ENCODE data around the gene KDM5A.

KDM5A gene

GRCh38 chr12:268483-268840 is 120.7 kb downstream of the KDM5A start:
- no peak for DNase-seq

- DNase-seq, result no peak
Observed at GRCh38 chr12:267581-268482, 121.3 kb downstream of the KDM5A start.

- DNase-seq, result no peak
Observed at GRCh38 chr12:265096-265495, 124.0 kb downstream of the KDM5A start.

GRCh38 chr12:264269-264668 is 124.9 kb downstream of the KDM5A start:
- no peak for DNase-seq

- no peak for DNase-seq
Observed at GRCh38 chr12:263574-263973, 125.5 kb downstream of the KDM5A start.

GRCh38 chr12:262817-263216 is 126.3 kb downstream of the KDM5A start, which contains the start of gene SLC6A13:
Gene SLC6A13 (minus strand): TSS chr12:262836. CDS start chr12:260052, 2,784 bp downstream.
- DNase-seq, result no peak

- DNase-seq, result no peak
Observed at GRCh38 chr12:262113-262512, 127.0 kb downstream of the KDM5A start.

GRCh38 chr12:257521-258321 is 131.4 kb downstream of the KDM5A start:
- no peak for DNase-seq

- DNase-seq, result no peak
Observed at GRCh38 chr12:256958-257357, 132.2 kb downstream of the KDM5A start.

GRCh38 chr12:256225-256624 is 132.9 kb downstream of the KDM5A start:
- DNase-seq, result no peak

GRCh38 chr12:254912-255311 is 134.2 kb downstream of the KDM5A start:
- no peak for DNase-seq

- DNase-seq, result no peak
Observed at GRCh38 chr12:254039-254438, 135.1 kb downstream of the KDM5A start.

- DNase-seq, result no peak
Observed at GRCh38 chr12:253116-253831, 135.8 kb downstream of the KDM5A start.

GRCh38 chr12:252636-253035 is 136.5 kb downstream of the KDM5A start:
- DNase-seq, result no peak

- no peak for DNase-seq
Observed at GRCh38 chr12:247271-247670, 141.8 kb downstream of the KDM5A start.

- DNase-seq, result no peak
Observed at GRCh38 chr12:243381-243780, 145.7 kb downstream of the KDM5A start.

- DNase-seq, result no peak
Observed at GRCh38 chr12:242496-242895, 146.6 kb downstream of the KDM5A start.

- no peak for DNase-seq
Observed at GRCh38 chr12:241266-241665, 147.9 kb downstream of the KDM5A start.

- no peak for DNase-seq
Observed at GRCh38 chr12:240566-240965, 148.6 kb downstream of the KDM5A start.

- no peak for DNase-seq
Observed at GRCh38 chr12:238736-239398, 150.3 kb downstream of the KDM5A start.

- no peak for DNase-seq
Observed at GRCh38 chr12:238116-238515, 151.0 kb downstream of the KDM5A start.

- DNase-seq, result no peak
Observed at GRCh38 chr12:237026-237815, 151.9 kb downstream of the KDM5A start.
